ENCODE measurements around the gene FAM216B.
"Not testable (repeated sequence)": the region's sequence is repeated elsewhere in the genome, so short reads cannot be mapped to it uniquely, and the experiment has no call there.

Gene FAM216B

GRCh38 chr13:42815681-42816080 lies 34.3 kb downstream of the FAM216B start:
- DNase-seq, result no peak

GRCh38 chr13:42816538-42816937 lies 35.2 kb downstream of the FAM216B start:
- Histone ChIP-seq H3K27me3 (ENCODE audit: insufficient read depth, low read length, poor library complexity) (no peaks in the 10 kb centered on the region), H3K79me2 (ENCODE audit: insufficient read depth, low read length) (no peaks in the 10 kb centered on the region), H3K27ac (ENCODE audit: low read length) (no peak overlapping the region), H3K4me1 (ENCODE audit: insufficient read depth, low read length) (no peaks in the 10 kb centered on the region), H3K36me3 (ENCODE audit: insufficient read depth, low read length) (no peaks in the 10 kb centered on the region), H4K20me1 (ENCODE audit: insufficient read depth, low read length) (no peaks in the 10 kb centered on the region), H3K9me3 (ENCODE audit: insufficient read depth, low read length, severe bottlenecking) (no peaks in the 10 kb centered on the region), H3K4me2 (ENCODE audit: insufficient read depth, low read length) (no peak overlapping the region), H3K4me3 (ENCODE audit: low read depth in 1 of 2, low read length in 2 of 2) (no peak overlapping the region), H3K9ac (ENCODE audit: low read depth, low read length) (no peak overlapping the region), H2AFZ (ENCODE audit: low read depth, low read length) (no peak overlapping the region)
- TF ChIP-seq EZH2 (IDR thresholded peaks at IDR 0.05; ENCODE audit: borderline replicate concordance, low read depth, low read length, severe bottlenecking) (no peak), CTCF (IDR thresholded peaks at IDR 0.05; ENCODE audit: borderline replicate concordance, extremely low read depth, low read length, poor library complexity, severe bottlenecking) (no peak)
- no peak for DNase-seq
- no peak for ATAC-seq (ENCODE audit: insufficient read depth, low read depth)

More at GRCh38 chr13:42815681-42816080, 34.3 kb downstream of the FAM216B start:
- no peak overlapping the region for H3K4me2 ChIP-seq (ENCODE audit: insufficient read depth, low read length)
- no peaks in the 10 kb centered on the region for H3K9me3 ChIP-seq (ENCODE audit: insufficient read depth, low read length, severe bottlenecking)
- H3K36me3 ChIP-seq (ENCODE audit: insufficient read depth, low read length), result no peaks in the 10 kb centered on the region
- ATAC-seq (ENCODE audit: insufficient read depth, low read depth), result no peak
- TF ChIP-seq CTCF (IDR thresholded peaks at IDR 0.05; ENCODE audit: borderline replicate concordance, extremely low read depth, low read length, poor library complexity, severe bottlenecking) (no peak), EZH2 (IDR thresholded peaks at IDR 0.05; ENCODE audit: borderline replicate concordance, low read depth, low read length, severe bottlenecking) (no peak)
- no peaks in the 10 kb centered on the region for H4K20me1 ChIP-seq (ENCODE audit: insufficient read depth, low read length)
- no peak overlapping the region for H3K9ac ChIP-seq (ENCODE audit: low read depth, low read length)
- no peaks in the 10 kb centered on the region for H3K4me1 ChIP-seq (ENCODE audit: insufficient read depth, low read length)
- no peak overlapping the region for H3K4me3 ChIP-seq (ENCODE audit: low read depth in 1 of 2, low read length in 2 of 2)
- no peak overlapping the region for H3K27ac ChIP-seq (ENCODE audit: low read length)
- no peaks in the 10 kb centered on the region for H3K79me2 ChIP-seq (ENCODE audit: insufficient read depth, low read length)
- no peak overlapping the region for H2AFZ ChIP-seq (ENCODE audit: low read depth, low read length)
- no peaks in the 10 kb centered on the region for H3K27me3 ChIP-seq (ENCODE audit: insufficient read depth, low read length, poor library complexity)

GRCh38 chr13:42819687-42820086 lies 38.3 kb downstream of the FAM216B start:
- not testable (repeated sequence) for H2AFZ ChIP-seq (ENCODE audit: low read depth, low read length); H3K9ac ChIP-seq (ENCODE audit: low read depth, low read length); H3K36me3 ChIP-seq (ENCODE audit: insufficient read depth, low read length); DNase-seq; ATAC-seq (ENCODE audit: insufficient read depth, low read depth); H3K9me3 ChIP-seq (ENCODE audit: insufficient read depth, low read length, severe bottlenecking); H4K20me1 ChIP-seq (ENCODE audit: insufficient read depth, low read length); H3K4me1 ChIP-seq (ENCODE audit: insufficient read depth, low read length); H3K4me2 ChIP-seq (ENCODE audit: insufficient read depth, low read length); H3K27me3 ChIP-seq (ENCODE audit: insufficient read depth, low read length, poor library complexity); H3K27ac ChIP-seq (ENCODE audit: low read length); H3K4me3 ChIP-seq (ENCODE audit: low read depth in 1 of 2, low read length in 2 of 2); H3K79me2 ChIP-seq (ENCODE audit: insufficient read depth, low read length)

- H3K79me2 ChIP-seq (ENCODE audit: insufficient read depth, low read length), result no peaks in the 10 kb centered on the region
- no peaks in the 10 kb centered on the region for H3K9me3 ChIP-seq (ENCODE audit: insufficient read depth, low read length, severe bottlenecking)
- ATAC-seq (ENCODE audit: insufficient read depth, low read depth) (no peak), DNase-seq (no peak)
- no peak overlapping the region for H3K9ac ChIP-seq (ENCODE audit: low read depth, low read length)
- H3K4me3 ChIP-seq (ENCODE audit: low read depth in 1 of 2, low read length in 2 of 2), result no peak overlapping the region
- H4K20me1 ChIP-seq (ENCODE audit: insufficient read depth, low read length), result no peaks in the 10 kb centered on the region
- no peak overlapping the region for H3K27ac ChIP-seq (ENCODE audit: low read length)
- TF ChIP-seq CTCF (IDR thresholded peaks at IDR 0.05; ENCODE audit: borderline replicate concordance, extremely low read depth, low read length, poor library complexity, severe bottlenecking) (no peak), EZH2 (IDR thresholded peaks at IDR 0.05; ENCODE audit: borderline replicate concordance, low read depth, low read length, severe bottlenecking) (no peak)
- H3K36me3 ChIP-seq (ENCODE audit: insufficient read depth, low read length), result no peaks in the 10 kb centered on the region
- H3K4me1 ChIP-seq (ENCODE audit: insufficient read depth, low read length), result no peaks in the 10 kb centered on the region
- H3K27me3 ChIP-seq (ENCODE audit: insufficient read depth, low read length, poor library complexity), result no peaks in the 10 kb centered on the region
- no peak overlapping the region for H2AFZ ChIP-seq (ENCODE audit: low read depth, low read length)
- H3K4me2 ChIP-seq (ENCODE audit: insufficient read depth, low read length), result no peak overlapping the region
Measured at GRCh38 chr13:42820451-42820850, 39.1 kb downstream of the FAM216B start.
